Mesothelial cell of epicardium (in vitro differentiated cells): ENCODE measurements around the gene ITGB3. TPM values are rescaled to one million over a fixed set of nuclear protein-coding genes. Genes with fewer than 3 reads are reported as not detected.
A peak's percentile ranks its signal among the peaks of the same experiment; 100 is the strongest.

ENCODE experiments used
- DNase-seq, 2 experiments: peaks; one replicate each; pipeline ENCODE4 v3.0.0; 2021; ENCODE audit warnings: low spot score in 2 of 2; ENCODE audit not compliant: unreplicated experiment in 2 of 2
- H3K27ac Mint-ChIP-seq: 2 replicates; pipeline ENCODE4 v1.8.0; 2021; ENCODE audit warnings: mixed read lengths
- H3K27me3 Mint-ChIP-seq: 2 replicates; pipeline ENCODE4 v1.8.0; 2021; ENCODE audit warnings: low read depth, mixed read lengths
- H3K36me3 Mint-ChIP-seq: 2 replicates; pipeline ENCODE4 v1.8.0; 2021; ENCODE audit warnings: mixed read lengths
- H3K4me1 Mint-ChIP-seq: 2 replicates; pipeline ENCODE4 v1.8.0; 2021; ENCODE audit warnings: mixed read lengths
- H3K4me3 Mint-ChIP-seq: 2 replicates; pipeline ENCODE4 v1.8.0; 2021; ENCODE audit warnings: mild to moderate bottlenecking, moderate library complexity, mixed read lengths
- H3K9me3 Mint-ChIP-seq: 2 replicates; pipeline ENCODE4 v1.8.0; 2021; ENCODE audit warnings: mixed read lengths
- CTCF ChIP-seq: fragments of 200-600 bp; sonication (generic); IDR thresholded peaks from one replicate; pipeline ENCODE4 v1.5.0; 2021; ENCODE audit warnings: antibody characterized with exemption; ENCODE audit not compliant: unreplicated experiment
- total RNA-seq: library from RNA; stranded (reverse); gene quantifications from 3 replicates; pipeline ENCODE4 v1.2.1, GENCODE V29; 2021

The ITGB3 gene
- total RNA-seq, 1 donor from 2014 or later: 1.0 TPM

GRCh38 chr17:47317119-47317518 lies 63.5 kb downstream of the ITGB3 start:
- no peak for TF ChIP-seq CTCF
- peaks cover 8% of the 10 kb centered on the region for H3K4me1 Mint-ChIP-seq
- no peak for DNase-seq
- no peak overlapping the region for H3K27ac Mint-ChIP-seq
- H3K9me3 Mint-ChIP-seq: peaks cover 6% of the 10 kb centered on the region
- peaks cover 6% of the 10 kb centered on the region for H3K36me3 Mint-ChIP-seq
- no peak overlapping the region for H3K4me3 Mint-ChIP-seq
- H3K27me3 Mint-ChIP-seq: no peaks in the 10 kb centered on the region

- Mint-ChIP-seq H3K36me3 (peaks cover 6% of the 10 kb centered on the region), H3K27ac (no peak overlapping the region), H3K4me1 (peaks cover 12% of the 10 kb centered on the region), H3K4me3 (no peak overlapping the region), H3K27me3 (no peaks in the 10 kb centered on the region), H3K9me3 (peaks cover 6% of the 10 kb centered on the region)
- DNase-seq: no peak
- TF ChIP-seq CTCF: no peak
Measured at GRCh38 chr17:47318197-47318918, 64.7 kb downstream of the ITGB3 start.

GRCh38 chr17:47320879-47321502 lies 67.4 kb downstream of the ITGB3 start:
- H3K27ac Mint-ChIP-seq: no peak overlapping the region
- no peaks in the 10 kb centered on the region for H3K27me3 Mint-ChIP-seq
- DNase-seq: no peak
- TF ChIP-seq CTCF: no peak
- peaks cover 7% of the 10 kb centered on the region for H3K4me1 Mint-ChIP-seq
- no peak overlapping the region for H3K4me3 Mint-ChIP-seq
- peaks cover 6% of the 10 kb centered on the region for H3K9me3 Mint-ChIP-seq
- peaks cover 6% of the 10 kb centered on the region for H3K36me3 Mint-ChIP-seq

GRCh38 chr17:47323382-47324223 lies 70.0 kb downstream of the ITGB3 start, which contains the start of gene EFCAB13:
EFCAB13 (plus strand) TSS chr17:47323955; CDS start chr17:47328354, 4,399 bp downstream.
- H3K27ac Mint-ChIP-seq: peak within 1 kb of the TSS; percentile 91
- no peaks in the 10 kb centered on the region for H3K27me3 Mint-ChIP-seq
- DNase-seq: peak; percentile 76 to 88
- peaks cover 6% of the 10 kb centered on the region for H3K36me3 Mint-ChIP-seq
- no peak for TF ChIP-seq CTCF
- peak within 1 kb of the TSS; percentile 92 for H3K4me3 Mint-ChIP-seq
- peaks cover 7% of the 10 kb centered on the region for H3K4me1 Mint-ChIP-seq
- peaks cover 6% of the 10 kb centered on the region for H3K9me3 Mint-ChIP-seq

GRCh38 chr17:47324224-47325020 lies 70.8 kb downstream of the ITGB3 start:
- Mint-ChIP-seq H3K4me3 (peak overlapping the region; percentile 92), H3K27me3 (peaks cover 2% of the 10 kb centered on the region), H3K27ac (peak overlapping the region; percentile 91), H3K4me1 (peaks cover 9% of the 10 kb centered on the region), H3K9me3 (peaks cover 6% of the 10 kb centered on the region), H3K36me3 (peaks cover 6% of the 10 kb centered on the region)
- no peak for DNase-seq
- no peak for TF ChIP-seq CTCF
